DND-41 (cell line): Measurements from ENCODE around the gene RAB7B.

Source experiments
- ATAC-seq: fragments of 200-7000 bp; cut with Tn5 transposase; 3 replicates; pipeline ENCODE4 v1.9.1; 2021; ENCODE audit warnings: low read depth; ENCODE audit not compliant: insufficient read depth
- DNase-seq: peaks from one replicate; pipeline ENCODE4 v3.0.0-alpha.2; 2020
- H2AFZ ChIP-seq: 2 replicates; pipeline ENCODE4 v1.6.0; 2012; ENCODE audit warnings: low read depth, low read length
- H3K27ac ChIP-seq: 2 replicates; pipeline ENCODE4 v1.5.1; 2012; ENCODE audit warnings: low read length, inconsistent platforms
- H3K27me3 ChIP-seq: fragments of 200-600 bp; sonication (generic); 2 replicates; pipeline ENCODE4 v1.6.0; 2012; ENCODE audit warnings: low read length, mild to moderate bottlenecking, inconsistent platforms; ENCODE audit not compliant: insufficient read depth, poor library complexity
- H3K36me3 ChIP-seq: 2 replicates; pipeline ENCODE4 v1.5.1; 2012; ENCODE audit warnings: low read length, inconsistent platforms; ENCODE audit not compliant: insufficient read depth
- H3K4me1 ChIP-seq: 2 replicates; pipeline ENCODE4 v1.5.1; 2012; ENCODE audit warnings: mild to moderate bottlenecking, low read length; ENCODE audit not compliant: insufficient read depth
- H3K4me2 ChIP-seq: 2 replicates; pipeline ENCODE4 v1.6.0; 2012; ENCODE audit warnings: mild to moderate bottlenecking, moderate library complexity, low read length, inconsistent platforms; ENCODE audit not compliant: insufficient read depth
- H3K4me3 ChIP-seq, 2 experiments: fragments of 200-600 bp in 1 of 2; shearing (Covaris generic) in 1 of 2; 2 replicates each; pipeline ENCODE4 v1.5.1; 2012 to 2016; ENCODE audit warnings: inconsistent platforms in 2 of 2, low read length in 2 of 2, mild to moderate bottlenecking in 2 of 2, low read depth in 1 of 2, moderate library complexity in 1 of 2
- H3K79me2 ChIP-seq: 2 replicates; pipeline ENCODE4 v1.6.0; 2012; ENCODE audit warnings: low read length, inconsistent platforms; ENCODE audit not compliant: insufficient read depth
- H3K9ac ChIP-seq: 2 replicates; pipeline ENCODE4 v1.6.0; 2012; ENCODE audit warnings: low read depth, mild to moderate bottlenecking, inconsistent platforms, low read length, moderate library complexity
- H3K9me3 ChIP-seq: 2 replicates; pipeline ENCODE4 v1.5.1; 2012; ENCODE audit warnings: low read length, moderate library complexity, mild to moderate bottlenecking, inconsistent platforms; ENCODE audit not compliant: insufficient read depth, severe bottlenecking
- H4K20me1 ChIP-seq: 2 replicates; pipeline ENCODE4 v1.6.0; 2012; ENCODE audit warnings: low read length; ENCODE audit not compliant: insufficient read depth
- EZH2 ChIP-seq: IDR thresholded peaks from 3 replicates; pipeline ENCODE4 v1.6.1; 2012; ENCODE audit warnings: borderline replicate concordance, low read depth, mild to moderate bottlenecking, moderate library complexity, low read length, inconsistent platforms; ENCODE audit not compliant: severe bottlenecking
- TF ChIP-seq, protein P1 (sequence below): IDR thresholded peaks from 2 replicates; pipeline ENCODE4 v1.5.1; 2012; ENCODE audit warnings: borderline replicate concordance, low read length, moderate library complexity, mild to moderate bottlenecking; ENCODE audit not compliant: poor library complexity, severe bottlenecking; ENCODE audit errors: extremely low read depth

Gene RAB7B

DNA sequence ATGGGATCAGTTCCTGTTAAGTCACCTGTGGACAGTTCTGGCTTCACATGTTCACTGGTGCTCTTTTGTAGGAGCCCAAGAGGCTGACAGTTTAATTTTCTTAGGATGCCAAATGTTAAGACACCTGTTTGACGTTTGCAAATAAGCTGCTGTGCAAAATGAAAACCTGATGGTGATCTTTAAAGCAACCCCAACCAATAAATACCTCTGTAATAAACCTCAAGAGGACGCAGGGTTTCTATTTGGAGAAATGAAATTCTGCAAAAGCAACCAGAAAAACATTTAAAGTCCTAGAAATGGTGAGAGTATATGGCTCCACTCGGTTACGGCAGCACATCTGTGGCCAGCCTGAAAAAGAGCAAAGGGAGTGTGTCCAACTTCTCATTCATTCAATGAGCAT lies 44.1 kb upstream of the RAB7B start:
- H3K4me2 ChIP-seq, result no peak overlapping the region
- H4K20me1 ChIP-seq, result no peaks in the 10 kb centered on the region
- H3K9ac ChIP-seq, result no peak overlapping the region
- H3K27ac ChIP-seq, result no peak overlapping the region
- no peaks in the 10 kb centered on the region for H3K79me2 ChIP-seq
- no peaks in the 10 kb centered on the region; the same call in 1 of the 2 replicates for H3K4me1 ChIP-seq
- ATAC-seq (no peak), DNase-seq (no peak)
- H3K9me3 ChIP-seq, result no peaks in the 10 kb centered on the region
- TF ChIP-seq EZH2, result no peak
- TF ChIP-seq, protein P1, sequence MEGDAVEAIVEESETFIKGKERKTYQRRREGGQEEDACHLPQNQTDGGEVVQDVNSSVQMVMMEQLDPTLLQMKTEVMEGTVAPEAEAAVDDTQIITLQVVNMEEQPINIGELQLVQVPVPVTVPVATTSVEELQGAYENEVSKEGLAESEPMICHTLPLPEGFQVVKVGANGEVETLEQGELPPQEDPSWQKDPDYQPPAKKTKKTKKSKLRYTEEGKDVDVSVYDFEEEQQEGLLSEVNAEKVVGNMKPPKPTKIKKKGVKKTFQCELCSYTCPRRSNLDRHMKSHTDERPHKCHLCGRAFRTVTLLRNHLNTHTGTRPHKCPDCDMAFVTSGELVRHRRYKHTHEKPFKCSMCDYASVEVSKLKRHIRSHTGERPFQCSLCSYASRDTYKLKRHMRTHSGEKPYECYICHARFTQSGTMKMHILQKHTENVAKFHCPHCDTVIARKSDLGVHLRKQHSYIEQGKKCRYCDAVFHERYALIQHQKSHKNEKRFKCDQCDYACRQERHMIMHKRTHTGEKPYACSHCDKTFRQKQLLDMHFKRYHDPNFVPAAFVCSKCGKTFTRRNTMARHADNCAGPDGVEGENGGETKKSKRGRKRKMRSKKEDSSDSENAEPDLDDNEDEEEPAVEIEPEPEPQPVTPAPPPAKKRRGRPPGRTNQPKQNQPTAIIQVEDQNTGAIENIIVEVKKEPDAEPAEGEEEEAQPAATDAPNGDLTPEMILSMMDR, result no peak
- H3K27me3 ChIP-seq, result peaks cover 19% of the 10 kb centered on the region
- H3K36me3 ChIP-seq, result no peaks in the 10 kb centered on the region
- H3K4me3 ChIP-seq, result no peak overlapping the region
- no peak overlapping the region for H2AFZ ChIP-seq

DNA sequence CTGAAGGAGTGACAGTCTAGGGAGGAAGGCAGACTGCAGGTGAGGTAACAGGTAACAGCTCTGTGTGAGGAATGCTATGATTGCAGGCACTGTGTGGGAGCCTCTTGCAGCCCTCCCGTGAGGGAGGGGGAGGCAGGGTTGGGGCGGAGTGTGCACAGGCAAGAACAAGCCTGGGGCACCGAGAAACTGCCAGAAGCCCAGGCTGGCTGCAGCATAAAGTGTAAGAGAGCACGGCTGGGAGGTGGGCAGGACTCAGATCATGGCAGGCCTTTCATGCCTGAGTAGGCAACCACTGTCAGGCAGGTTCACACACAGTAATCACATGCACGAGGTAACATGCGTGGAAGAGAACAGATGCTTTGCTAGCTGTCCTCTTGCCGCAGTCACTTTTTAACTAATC lies 38.4 kb upstream of the RAB7B start:
- H3K27me3 ChIP-seq, result peaks cover 16% of the 10 kb centered on the region
- no peaks in the 10 kb centered on the region for H4K20me1 ChIP-seq
- no peak for DNase-seq
- no peak for ATAC-seq
- H3K4me3 ChIP-seq, result no peak overlapping the region
- no peak overlapping the region for H3K27ac ChIP-seq
- H3K9me3 ChIP-seq, result no peaks in the 10 kb centered on the region
- H3K79me2 ChIP-seq, result no peaks in the 10 kb centered on the region
- no peaks in the 10 kb centered on the region for H3K4me1 ChIP-seq
- H3K36me3 ChIP-seq, result no peaks in the 10 kb centered on the region
- H2AFZ ChIP-seq, result no peak overlapping the region; the same call in 1 of the 2 replicates
- TF ChIP-seq, protein P1, result no peak
- TF ChIP-seq EZH2, result no peak
- H3K4me2 ChIP-seq, result no peak overlapping the region
- no peak overlapping the region for H3K9ac ChIP-seq

DNA sequence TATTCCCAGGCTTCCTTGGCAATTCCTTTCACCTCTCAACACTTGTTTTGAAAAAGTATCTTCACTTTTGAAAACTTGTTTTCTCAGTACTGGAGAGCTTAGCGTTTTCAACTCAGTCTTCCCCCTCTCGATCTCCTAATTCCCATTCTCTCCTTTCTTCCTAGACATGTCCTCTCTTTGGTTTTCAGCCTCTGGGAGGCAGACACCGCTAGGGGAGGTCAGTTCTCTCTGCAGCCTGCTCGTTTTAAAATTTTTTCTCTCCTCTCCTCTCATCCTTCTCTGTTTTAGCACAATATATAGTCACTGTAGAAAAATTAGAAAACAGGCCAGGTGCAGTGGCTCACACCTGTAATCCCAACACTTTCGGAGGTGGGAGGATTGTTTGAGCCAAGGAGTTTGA lies 37.1 kb upstream of the RAB7B start:
- H3K79me2 ChIP-seq, result no peaks in the 10 kb centered on the region
- H3K4me3 ChIP-seq, result no peak overlapping the region
- no peak overlapping the region for H2AFZ ChIP-seq
- H3K27me3 ChIP-seq, result peaks cover 25% of the 10 kb centered on the region
- no peak for ATAC-seq
- H4K20me1 ChIP-seq, result no peaks in the 10 kb centered on the region
- H3K36me3 ChIP-seq, result no peaks in the 10 kb centered on the region
- TF ChIP-seq, protein P1, result no peak
- TF ChIP-seq EZH2, result no peak
- H3K9ac ChIP-seq, result no peak overlapping the region
- no peak overlapping the region for H3K4me2 ChIP-seq
- H3K4me1 ChIP-seq, result no peaks in the 10 kb centered on the region
- H3K9me3 ChIP-seq, result no peaks in the 10 kb centered on the region
- no peak overlapping the region for H3K27ac ChIP-seq
- DNase-seq, result no peak
